Spleen (tissue), 7 donors: Measurements from ENCODE around the gene ATRIP.

Experiments used
- CTCF ChIP-seq, 11 experiments: fragments of 200-600 bp in 7 of 11; fragments of 450-650 bp in 4 of 11; sonication (generic) in 4 of 11; IDR thresholded peaks in 8 of 11; conservative IDR thresholded peaks in 3 of 11; 1 replicate in 7 of 11; 2 replicates in 4 of 11; pipeline versions ENCODE4 v1.4.0 to v1.8.0; 2016 to 2021; ENCODE audit warnings: antibody characterized with exemption in 11 of 11, inconsistent platforms in 4 of 11, mild to moderate bottlenecking in 1 of 11
- POLR2AphosphoS5 ChIP-seq, 3 donors: sonication (generic); formaldehyde crosslinking; IDR thresholded peaks; one replicate each; pipeline ENCODE4 v1.5.1; 2017; ENCODE audit warnings: antibody characterized with exemption in 3 of 3
- donor health status: DM: no; HTN: no; CAD: no; lungs with moderate emphysema.
- donor health status: DM: no; HTN: no; CAD: no.
- donor health status: DM: no; HTN: no; CAD: no.

- no peak for TF ChIP-seq CTCF (IDR thresholded peaks at IDR 0.05 in 8 of 11, conservative IDR thresholded peaks at IDR 0.05 in 3 of 11)
- TF ChIP-seq POLR2AphosphoS5 (IDR thresholded peaks at IDR 0.05) = no peak
Measured at GRCh38 chr3:48437812-48438211, 8.7 kb upstream of the ATRIP start.
